ENCODE measurements around the gene C2orf15. TPM values are rescaled to one million over a fixed set of nuclear protein-coding genes. Genes with fewer than 3 reads are reported as not detected.
"Not testable (repeated sequence)": the region's sequence is repeated elsewhere in the genome, so short reads cannot be mapped to it uniquely, and the experiment has no call there.

Gene C2orf15
- total RNA-seq, 2 experiments from 2014 or later: 0.25 to 1.3 TPM

DNA sequence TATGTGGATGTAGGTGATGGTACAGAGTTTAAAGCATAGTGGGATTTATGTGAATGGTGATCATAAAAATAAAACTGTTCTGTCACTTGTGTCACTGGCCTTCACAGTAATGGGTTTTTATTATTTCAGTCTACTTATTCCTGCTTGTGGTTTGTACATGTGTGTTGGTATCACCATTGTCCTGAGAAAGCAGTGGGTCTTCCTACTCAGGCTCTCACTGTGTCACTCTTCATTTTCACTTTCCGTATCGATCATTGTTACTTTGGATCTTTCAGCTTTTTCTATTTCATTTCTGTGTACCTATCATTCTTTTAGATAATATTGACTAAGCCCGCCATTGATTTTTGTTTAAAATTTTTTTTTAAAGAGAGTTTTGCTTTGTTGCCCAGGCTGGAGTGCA lies 46.9 kb downstream of the C2orf15 start:
- Histone ChIP-seq H3K27ac (ENCODE audit: low read depth, low read length, poor library complexity, severe bottlenecking) (no peak overlapping the region), H3K4me1 (ENCODE audit: insufficient read depth, low read length, poor library complexity, severe bottlenecking) (no peaks in the 10 kb centered on the region), H3K9me3 (ENCODE audit: low read length) (no peaks in the 10 kb centered on the region), H4K20me1 (ENCODE audit: insufficient read depth, low read length) (no peaks in the 10 kb centered on the region), H3K4me3 (ENCODE audit: low read depth, low read length, poor library complexity, severe bottlenecking) (no peak overlapping the region), H2AFZ (ENCODE audit: low read length) (no peak overlapping the region), H3K9me2 (ENCODE audit: insufficient read depth, low read length) (no peaks in the 10 kb centered on the region), H3K79me2 (ENCODE audit: insufficient read depth, low read depth, low read length) (peaks cover 24% of the 10 kb centered on the region; the same call in 1 of the 2 replicates), H3K4me2 (ENCODE audit: low read length) (no peak overlapping the region), H3K36me3 (ENCODE audit: insufficient read depth, low read length) (peaks cover 57% of the 10 kb centered on the region)
- POLR2A ChIA-PET: no interaction called here
- CTCF ChIA-PET (ENCODE audit: unreplicated experiment): no interaction called here
- TF ChIP-seq EZH2phosphoT487 (IDR thresholded peaks at IDR 0.05; ENCODE audit: borderline replicate concordance, low read depth, low read length) (no peak), CTCF (conservative IDR thresholded peaks at IDR 0.05; ENCODE audit: low read length) (no peak)
- no TSS peak for BruUV-seq (replicated peaks)
- no peak for DNase-seq (ENCODE audit: low spot score)
- intact Hi-C loops (cut with micrococcal nuclease; ENCODE audit: unreplicated experiment): loop anchor here (10.0 kb wide), 1 partner anchor 1376 kb away; the partner anchor contains the start of gene PDCL3

DNA sequence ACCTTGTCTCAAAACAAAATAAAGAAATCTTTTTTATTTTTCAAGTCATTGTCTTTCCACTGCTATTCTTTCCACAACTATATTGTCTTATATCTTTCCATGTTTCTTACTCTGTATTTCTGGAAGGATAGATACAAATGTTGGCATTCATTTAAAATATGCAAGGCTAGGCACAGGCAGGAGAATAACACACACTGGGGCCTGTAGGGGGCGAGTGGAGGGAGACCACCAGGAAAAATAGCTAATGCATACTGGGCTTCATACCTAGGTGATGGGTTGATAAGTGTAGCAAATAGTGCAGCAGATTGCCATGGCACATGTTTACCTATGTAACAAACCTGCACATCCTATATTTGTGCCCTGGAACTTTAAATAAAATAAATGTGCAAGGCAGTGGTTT lies 49.0 kb downstream of the C2orf15 start:
- ChIA-PET POLR2A (interaction anchor here (0.7 kb wide), 1 partner anchor 17 kb away, joined by 3 read pairs; no protein-coding TSS in a partner anchor), CTCF (ENCODE audit: unreplicated experiment) (no interaction called here)
- H3K4me3 ChIP-seq (ENCODE audit: low read depth, low read length, poor library complexity, severe bottlenecking): no peak overlapping the region
- H3K4me2 ChIP-seq (ENCODE audit: low read length): no peak overlapping the region
- H3K9me2 ChIP-seq (ENCODE audit: insufficient read depth, low read length): no peaks in the 10 kb centered on the region
- peaks cover 74% of the 10 kb centered on the region for H3K36me3 ChIP-seq (ENCODE audit: insufficient read depth, low read length)
- no peaks in the 10 kb centered on the region for H3K9me3 ChIP-seq (ENCODE audit: low read length)
- H4K20me1 ChIP-seq (ENCODE audit: insufficient read depth, low read length): no peaks in the 10 kb centered on the region
- H3K4me1 ChIP-seq (ENCODE audit: insufficient read depth, low read length, poor library complexity, severe bottlenecking): no peaks in the 10 kb centered on the region
- intact Hi-C loops (cut with micrococcal nuclease; ENCODE audit: unreplicated experiment): no loop called here
- TF ChIP-seq EZH2phosphoT487 (IDR thresholded peaks at IDR 0.05; ENCODE audit: borderline replicate concordance, low read depth, low read length): no peak
- TF ChIP-seq CTCF (conservative IDR thresholded peaks at IDR 0.05; ENCODE audit: low read length): peak; percentile 41
- no peak overlapping the region for H3K27ac ChIP-seq (ENCODE audit: low read depth, low read length, poor library complexity, severe bottlenecking)
- no peak overlapping the region for H2AFZ ChIP-seq (ENCODE audit: low read length)
- no peak for DNase-seq (ENCODE audit: low spot score)
- peaks cover 7% of the 10 kb centered on the region; the same call in 1 of the 2 replicates for H3K79me2 ChIP-seq (ENCODE audit: insufficient read depth, low read depth, low read length)
- BruUV-seq (replicated peaks): no TSS peak

GRCh38 chr2:99192364-99192763 lies 50.9 kb downstream of the C2orf15 start:
- H3K9me3 ChIP-seq (ENCODE audit: low read length); H3K9me2 ChIP-seq (ENCODE audit: insufficient read depth, low read length); H3K27ac ChIP-seq (ENCODE audit: low read depth, low read length, poor library complexity, severe bottlenecking); H3K4me1 ChIP-seq (ENCODE audit: insufficient read depth, low read length, poor library complexity, severe bottlenecking); H3K79me2 ChIP-seq (ENCODE audit: insufficient read depth, low read depth, low read length); H3K4me3 ChIP-seq (ENCODE audit: low read depth, low read length, poor library complexity, severe bottlenecking); H4K20me1 ChIP-seq (ENCODE audit: insufficient read depth, low read length); BruUV-seq (replicated peaks); DNase-seq (ENCODE audit: low spot score); H3K4me2 ChIP-seq (ENCODE audit: low read length); intact Hi-C loops (cut with micrococcal nuclease; ENCODE audit: unreplicated experiment); CTCF ChIA-PET (ENCODE audit: unreplicated experiment); H2AFZ ChIP-seq (ENCODE audit: low read length); POLR2A ChIA-PET: not testable (repeated sequence)
- peaks cover 88% of the 10 kb centered on the region for H3K36me3 ChIP-seq (ENCODE audit: insufficient read depth, low read length)
